HCT116 (cell line): ENCODE data around the gene TFF3.

Experiments used
- EZH2 ChIP-seq: fragments of 200-600 bp; sonication (generic); IDR thresholded peaks from 2 replicates; pipeline ENCODE4 v1.6.1; 2017; ENCODE audit warnings: antibody characterized with exemption, mixed run types
- FOSL1 ChIP-seq: IDR thresholded peaks from 2 replicates; pipeline ENCODE4 v1.6.1; 2012; ENCODE audit warnings: low read depth
- POLR2A ChIP-seq: IDR thresholded peaks from 2 replicates; pipeline ENCODE4 v1.7.0; 2011; ENCODE audit warnings: borderline replicate concordance; ENCODE audit not compliant: insufficient read depth, insufficient read length; ENCODE audit errors: extremely low read depth
- RAD21 ChIP-seq: IDR thresholded peaks from 2 replicates; pipeline ENCODE4 v1.6.1; 2012; ENCODE audit warnings: low read depth, mild to moderate bottlenecking
- YY1 ChIP-seq: IDR thresholded peaks from 2 replicates; pipeline ENCODE4 v1.6.1; 2011; ENCODE audit warnings: low read length, low read depth, moderate library complexity, mild to moderate bottlenecking; ENCODE audit not compliant: insufficient replicate concordance; ENCODE audit errors: extremely low read depth
- ZNF274 ChIP-seq: fragments of 200-500 bp; sonication (Bioruptor generic); IDR thresholded peaks from 2 replicates; pipeline ENCODE4 v1.6.1; 2014; ENCODE audit warnings: mild to moderate bottlenecking, low read depth, low read length, inconsistent platforms
- TF ChIP-seq, protein P1 (sequence below), 3 experiments: fragments of 200-600 bp in 1 of 3; sonication (generic) in 1 of 3; IDR thresholded peaks in 2 of 3; conservative IDR thresholded peaks in 1 of 3; 2 replicates each; pipeline ENCODE4 v1.5.1; 2012 to 2017; ENCODE audit warnings: low read depth in 2 of 3, low read length in 2 of 3, antibody characterized with exemption in 1 of 3, borderline replicate concordance in 1 of 3, control low read depth in 1 of 3, mild to moderate bottlenecking in 1 of 3, mixed read lengths in 1 of 3, mixed run types in 1 of 3, moderate library complexity in 1 of 3; ENCODE audit not compliant: insufficient read depth in 1 of 3

DNA sequence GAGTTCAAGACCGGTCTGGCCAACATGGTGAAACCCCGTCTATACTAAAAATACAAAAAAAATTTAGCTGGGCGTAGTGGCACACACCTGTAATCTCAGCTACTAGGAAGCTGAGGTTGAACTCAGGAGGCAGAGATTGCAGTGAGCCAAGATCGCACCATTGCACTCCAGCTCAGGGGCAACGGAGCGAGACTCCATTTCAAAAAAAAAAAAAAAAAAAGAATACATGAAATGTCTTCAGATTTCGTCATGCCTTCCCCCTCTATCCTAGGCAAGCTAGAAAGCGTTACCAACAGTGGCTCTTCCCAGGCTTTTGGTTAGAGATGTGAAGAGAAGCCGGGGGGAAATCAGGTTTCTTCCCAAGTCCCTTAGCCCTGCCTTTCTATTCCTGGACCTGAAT, 47.5 kb upstream of the TFF3 start:
- no peak for TF ChIP-seq RAD21
- TF ChIP-seq, protein P1, sequence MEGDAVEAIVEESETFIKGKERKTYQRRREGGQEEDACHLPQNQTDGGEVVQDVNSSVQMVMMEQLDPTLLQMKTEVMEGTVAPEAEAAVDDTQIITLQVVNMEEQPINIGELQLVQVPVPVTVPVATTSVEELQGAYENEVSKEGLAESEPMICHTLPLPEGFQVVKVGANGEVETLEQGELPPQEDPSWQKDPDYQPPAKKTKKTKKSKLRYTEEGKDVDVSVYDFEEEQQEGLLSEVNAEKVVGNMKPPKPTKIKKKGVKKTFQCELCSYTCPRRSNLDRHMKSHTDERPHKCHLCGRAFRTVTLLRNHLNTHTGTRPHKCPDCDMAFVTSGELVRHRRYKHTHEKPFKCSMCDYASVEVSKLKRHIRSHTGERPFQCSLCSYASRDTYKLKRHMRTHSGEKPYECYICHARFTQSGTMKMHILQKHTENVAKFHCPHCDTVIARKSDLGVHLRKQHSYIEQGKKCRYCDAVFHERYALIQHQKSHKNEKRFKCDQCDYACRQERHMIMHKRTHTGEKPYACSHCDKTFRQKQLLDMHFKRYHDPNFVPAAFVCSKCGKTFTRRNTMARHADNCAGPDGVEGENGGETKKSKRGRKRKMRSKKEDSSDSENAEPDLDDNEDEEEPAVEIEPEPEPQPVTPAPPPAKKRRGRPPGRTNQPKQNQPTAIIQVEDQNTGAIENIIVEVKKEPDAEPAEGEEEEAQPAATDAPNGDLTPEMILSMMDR (IDR thresholded peaks at IDR 0.05 in 2 of 3, conservative IDR thresholded peaks at IDR 0.05 in 1 of 3; ENCODE audit: borderline replicate concordance in 1 of 3, insufficient read depth in 1 of 3, low read depth in 2 of 3, low read length in 2 of 3), result no peak
- TF ChIP-seq ZNF274, result no peak
- no peak for TF ChIP-seq YY1
- TF ChIP-seq FOSL1, result no peak
- no peak for TF ChIP-seq POLR2A
- no peak for TF ChIP-seq EZH2
